ENCODE measurements around the gene RRP12. TPM values are rescaled to one million over a fixed set of nuclear protein-coding genes. Genes with fewer than 3 reads are reported as not detected.

Gene RRP12
- total RNA-seq, 2 donors from 2014 or later, result 17.7 to 29.3 TPM

DNA sequence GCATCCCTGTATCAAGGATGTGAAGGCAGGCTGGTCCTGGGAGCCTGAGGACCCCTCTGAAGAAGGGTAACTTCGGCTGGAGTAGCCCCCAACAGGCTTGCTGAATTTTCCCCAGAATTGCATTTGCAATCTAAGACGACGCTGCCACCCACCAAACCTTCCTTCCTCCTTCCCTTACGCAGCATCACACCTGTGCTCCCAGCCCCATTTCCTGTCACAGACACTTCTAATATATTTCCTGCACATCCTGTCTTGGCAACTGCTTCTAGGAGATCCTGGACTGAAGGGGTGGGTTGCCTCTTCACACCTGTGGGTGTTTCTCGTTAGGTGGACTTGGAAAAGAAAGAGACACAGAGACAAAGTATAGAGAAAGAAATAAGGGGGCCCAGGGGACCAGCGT, 15.4 kb upstream of the RRP12 start:
- ATAC-seq (ENCODE audit: insufficient number of reproducible peaks, low FRiP score, low read depth) (no peak), DNase-seq (ENCODE audit: low spot score) (no peak)
- no peaks in the 10 kb centered on the region for H3K36me3 ChIP-seq
- no peak overlapping the region for H3K4me3 ChIP-seq
- no peaks in the 10 kb centered on the region for H3K4me1 ChIP-seq (ENCODE audit: control insufficient read depth in 1 of 2, low read depth in 2 of 2)
- H3K9me3 ChIP-seq, result no peaks in the 10 kb centered on the region
- H3K27ac ChIP-seq, result no peak overlapping the region
- no peak for TF ChIP-seq CTCF (IDR thresholded peaks at IDR 0.05)
- no peaks in the 10 kb centered on the region for H3K27me3 ChIP-seq (replicated peaks; ENCODE audit: insufficient read depth)

DNA sequence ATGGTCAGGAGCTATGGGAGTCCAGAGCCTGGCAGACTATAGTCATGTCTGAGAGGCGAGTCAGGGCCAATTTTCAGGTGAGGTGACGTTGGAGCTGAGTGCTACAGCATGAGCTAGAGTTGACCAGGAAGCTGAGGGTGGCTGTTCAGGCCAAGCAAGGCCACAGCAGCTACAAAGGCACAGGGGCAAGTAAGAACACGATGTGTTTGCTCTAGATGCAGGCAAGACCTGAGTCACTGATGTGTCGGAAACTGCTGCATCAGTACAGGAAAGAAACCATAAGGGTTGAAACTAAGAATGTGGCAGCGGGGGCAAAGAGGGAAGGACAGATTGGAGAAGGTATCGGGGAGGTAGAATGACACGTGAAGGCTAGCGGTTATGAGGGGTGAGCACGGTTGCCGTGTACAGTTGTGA, 11.8 kb upstream of the RRP12 start:
- Histone ChIP-seq H3K36me3 (no peaks in the 10 kb centered on the region), H3K4me3 (no peak overlapping the region), H3K4me1 (ENCODE audit: control insufficient read depth in 1 of 2, low read depth in 2 of 2) (no peaks in the 10 kb centered on the region), H3K27me3 (replicated peaks; ENCODE audit: insufficient read depth) (no peaks in the 10 kb centered on the region), H3K9me3 (no peaks in the 10 kb centered on the region), H3K27ac (no peak overlapping the region)
- no peak for DNase-seq (ENCODE audit: low spot score)
- TF ChIP-seq CTCF (IDR thresholded peaks at IDR 0.05), result no peak
- no peak for ATAC-seq (ENCODE audit: insufficient number of reproducible peaks, low FRiP score, low read depth)

- peaks cover 4 to 5% of the 10 kb centered on the region in 2 donors for H3K4me1 ChIP-seq (ENCODE audit: control insufficient read depth in 1 of 2, low read depth in 2 of 2)
- H3K27ac ChIP-seq, result no peak overlapping the region
- H3K4me3 ChIP-seq, result no peak overlapping the region
- ATAC-seq (ENCODE audit: insufficient number of reproducible peaks, low FRiP score, low read depth), result no peak
- TF ChIP-seq CTCF (IDR thresholded peaks at IDR 0.05), result no peak
- H3K27me3 ChIP-seq (replicated peaks; ENCODE audit: insufficient read depth), result no peaks in the 10 kb centered on the region
- H3K9me3 ChIP-seq, result no peaks in the 10 kb centered on the region
- no peak for DNase-seq (ENCODE audit: low spot score)
- no peaks in the 10 kb centered on the region for H3K36me3 ChIP-seq
These were observed 10.3 kb upstream of the RRP12 start for GRCh38 chr10:97411406-97411805.

DNA sequence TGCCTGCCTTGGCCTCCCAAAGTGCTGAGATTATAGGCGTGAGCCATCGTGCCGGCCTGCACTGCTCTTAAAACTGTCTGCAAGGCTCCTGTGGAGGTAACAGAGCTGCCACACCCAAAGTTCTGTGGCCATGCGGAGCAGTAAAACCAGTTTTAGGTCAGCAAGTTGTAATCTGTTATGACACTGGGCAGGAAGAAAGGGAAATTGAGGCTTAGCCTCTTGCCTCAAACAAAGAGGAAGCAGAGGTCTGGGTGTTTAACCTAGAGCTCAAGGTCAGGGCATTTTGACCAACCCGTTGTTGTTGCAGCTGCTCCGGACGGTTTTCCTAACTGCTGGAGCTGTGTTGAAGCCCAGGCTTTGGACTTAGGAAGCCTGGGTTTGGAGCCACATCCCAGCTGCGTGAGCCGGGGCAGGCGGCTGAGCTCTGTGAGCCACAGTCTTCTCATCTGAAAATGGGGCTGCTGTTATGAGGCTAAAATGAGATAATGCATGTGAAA, 7.4 kb upstream of the RRP12 start:
- H3K27ac ChIP-seq, result no peak overlapping the region
- H3K9me3 ChIP-seq, result no peaks in the 10 kb centered on the region
- ATAC-seq (ENCODE audit: insufficient number of reproducible peaks, low FRiP score, low read depth), result no peak
- no peaks in the 10 kb centered on the region for H3K36me3 ChIP-seq
- TF ChIP-seq CTCF (IDR thresholded peaks at IDR 0.05), result no peak
- no peaks in the 10 kb centered on the region for H3K27me3 ChIP-seq (replicated peaks; ENCODE audit: insufficient read depth)
- peaks cover 4 to 5% of the 10 kb centered on the region in 2 donors for H3K4me1 ChIP-seq (ENCODE audit: control insufficient read depth in 1 of 2, low read depth in 2 of 2)
- DNase-seq (ENCODE audit: low spot score), result no peak
- no peak overlapping the region for H3K4me3 ChIP-seq

DNA sequence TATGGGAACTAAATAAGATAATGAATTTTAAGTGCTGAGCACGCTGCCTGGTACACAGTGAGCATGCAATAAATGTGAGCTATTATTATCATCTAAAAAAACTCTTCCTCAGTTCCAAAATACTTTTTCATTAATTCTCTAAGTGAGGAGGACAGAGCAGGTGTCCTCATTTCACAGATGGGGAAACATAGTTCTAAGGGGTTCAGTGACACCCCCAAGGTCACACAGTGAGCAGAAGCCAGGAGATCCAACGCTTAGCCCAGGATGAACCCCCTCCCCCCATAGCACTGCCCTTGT, 6.8 kb upstream of the RRP12 start:
- peaks cover 4 to 5% of the 10 kb centered on the region in 2 donors for H3K4me1 ChIP-seq (ENCODE audit: control insufficient read depth in 1 of 2, low read depth in 2 of 2)
- DNase-seq (ENCODE audit: low spot score) (no peak), ATAC-seq (ENCODE audit: insufficient number of reproducible peaks, low FRiP score, low read depth) (no peak)
- no peak overlapping the region for H3K4me3 ChIP-seq
- H3K36me3 ChIP-seq, result no peaks in the 10 kb centered on the region
- H3K9me3 ChIP-seq, result no peaks in the 10 kb centered on the region
- H3K27ac ChIP-seq, result no peak overlapping the region
- no peaks in the 10 kb centered on the region for H3K27me3 ChIP-seq (replicated peaks; ENCODE audit: insufficient read depth)
- TF ChIP-seq CTCF (IDR thresholded peaks at IDR 0.05), result no peak
